Fibroblast of the aortic adventitia (primary cell): ENCODE results near the gene CLSTN2. TPM values are rescaled to one million over a fixed set of nuclear protein-coding genes. Genes with fewer than 3 reads are reported as not detected.

Experiments
- DNase-seq: peaks from one replicate; pipeline ENCODE4 v3.0.0-alpha.2; 2010; ENCODE audit warnings: low read depth
- H3K4me3 ChIP-seq: 2 replicates; pipeline ENCODE4 v1.5.1; 2011; ENCODE audit warnings: low read depth, mild to moderate bottlenecking, control low read depth, low read length, moderate library complexity
- total RNA-seq: library from RNA; depleted of rRNA; stranded (reverse); fragments of >200 nt; gene quantifications from 2 replicates; pipeline ENCODE4 v1.2.3, GENCODE V29; 2012; ENCODE audit warnings: low replicate concordance
- TF ChIP-seq, protein P1 (sequence below): IDR thresholded peaks from 2 replicates; pipeline ENCODE4 v1.5.1; 2011; ENCODE audit warnings: mild to moderate bottlenecking, low read length, control low read depth, inconsistent platforms; ENCODE audit not compliant: insufficient read depth

The CLSTN2 gene
- total RNA-seq, 1 donor = 3.2 TPM

- no peak for DNase-seq
- no peak overlapping the region for H3K4me3 ChIP-seq
- TF ChIP-seq, protein P1, sequence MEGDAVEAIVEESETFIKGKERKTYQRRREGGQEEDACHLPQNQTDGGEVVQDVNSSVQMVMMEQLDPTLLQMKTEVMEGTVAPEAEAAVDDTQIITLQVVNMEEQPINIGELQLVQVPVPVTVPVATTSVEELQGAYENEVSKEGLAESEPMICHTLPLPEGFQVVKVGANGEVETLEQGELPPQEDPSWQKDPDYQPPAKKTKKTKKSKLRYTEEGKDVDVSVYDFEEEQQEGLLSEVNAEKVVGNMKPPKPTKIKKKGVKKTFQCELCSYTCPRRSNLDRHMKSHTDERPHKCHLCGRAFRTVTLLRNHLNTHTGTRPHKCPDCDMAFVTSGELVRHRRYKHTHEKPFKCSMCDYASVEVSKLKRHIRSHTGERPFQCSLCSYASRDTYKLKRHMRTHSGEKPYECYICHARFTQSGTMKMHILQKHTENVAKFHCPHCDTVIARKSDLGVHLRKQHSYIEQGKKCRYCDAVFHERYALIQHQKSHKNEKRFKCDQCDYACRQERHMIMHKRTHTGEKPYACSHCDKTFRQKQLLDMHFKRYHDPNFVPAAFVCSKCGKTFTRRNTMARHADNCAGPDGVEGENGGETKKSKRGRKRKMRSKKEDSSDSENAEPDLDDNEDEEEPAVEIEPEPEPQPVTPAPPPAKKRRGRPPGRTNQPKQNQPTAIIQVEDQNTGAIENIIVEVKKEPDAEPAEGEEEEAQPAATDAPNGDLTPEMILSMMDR = no peak
Observed at GRCh38 chr3:140010391-140010790, 75.4 kb downstream of the CLSTN2 start.

GRCh38 chr3:140011086-140011485 lies 76.1 kb downstream of the CLSTN2 start:
- H3K4me3 ChIP-seq = no peak overlapping the region
- TF ChIP-seq, protein P1 = no peak
- no peak for DNase-seq

GRCh38 chr3:140011611-140012277 lies 76.8 kb downstream of the CLSTN2 start:
- TF ChIP-seq, protein P1 = no peak
- H3K4me3 ChIP-seq = no peak overlapping the region
- DNase-seq = no peak

DNA sequence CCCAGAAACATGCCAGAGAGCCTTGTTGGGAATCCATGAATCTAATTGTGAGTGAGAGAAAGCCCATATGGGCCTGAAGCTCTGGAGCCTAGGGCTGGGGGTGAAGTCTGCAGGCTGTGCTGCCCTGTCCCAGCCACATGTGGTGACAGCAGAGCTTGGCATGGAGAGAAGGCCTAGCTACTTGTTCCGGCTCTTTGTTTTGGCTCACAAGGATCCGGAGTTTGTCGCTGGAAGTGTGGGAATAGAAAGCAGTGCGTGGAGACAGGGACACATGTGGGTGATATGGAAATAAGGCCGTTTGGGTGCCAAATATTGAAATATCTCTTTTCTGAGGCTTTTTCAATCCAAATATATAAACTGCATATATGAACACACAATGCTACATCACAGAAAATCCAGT lies 78.2 kb downstream of the CLSTN2 start:
- no peak for DNase-seq
- H3K4me3 ChIP-seq = no peak overlapping the region
- TF ChIP-seq, protein P1 = no peak

DNA sequence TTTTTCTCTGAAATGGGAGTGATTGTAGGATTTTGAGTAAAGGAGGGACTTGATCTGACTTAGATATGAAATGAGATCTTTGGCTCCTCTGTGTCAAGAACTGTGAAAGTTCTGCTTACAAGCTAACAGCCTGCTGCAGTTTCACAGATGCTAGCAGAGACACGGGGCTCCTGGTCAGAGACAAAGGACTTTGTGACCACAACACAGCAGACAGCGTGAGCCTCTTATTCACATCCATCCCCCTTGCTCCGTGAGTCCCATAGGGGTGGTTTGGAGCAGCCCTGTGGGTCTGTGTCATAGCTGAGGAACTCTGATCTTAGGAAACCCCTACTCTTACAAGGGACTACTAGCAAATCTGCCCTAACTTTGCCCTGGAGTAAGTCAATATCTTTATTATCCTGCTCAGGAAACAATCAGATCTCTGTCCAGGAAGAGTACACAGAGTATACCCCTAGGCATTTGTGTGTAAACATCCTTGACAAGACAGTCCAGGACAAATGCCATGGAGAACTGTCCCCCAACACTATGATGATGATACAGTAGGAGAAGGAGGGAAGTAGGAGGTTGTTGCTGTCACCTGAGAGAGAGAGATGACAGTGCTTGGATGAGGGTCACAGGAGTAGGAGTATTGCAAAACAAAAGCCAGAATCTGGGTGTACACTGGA lies 80.0 kb downstream of the CLSTN2 start:
- TF ChIP-seq, protein P1 = no peak
- no peak overlapping the region for H3K4me3 ChIP-seq
- no peak for DNase-seq

DNA sequence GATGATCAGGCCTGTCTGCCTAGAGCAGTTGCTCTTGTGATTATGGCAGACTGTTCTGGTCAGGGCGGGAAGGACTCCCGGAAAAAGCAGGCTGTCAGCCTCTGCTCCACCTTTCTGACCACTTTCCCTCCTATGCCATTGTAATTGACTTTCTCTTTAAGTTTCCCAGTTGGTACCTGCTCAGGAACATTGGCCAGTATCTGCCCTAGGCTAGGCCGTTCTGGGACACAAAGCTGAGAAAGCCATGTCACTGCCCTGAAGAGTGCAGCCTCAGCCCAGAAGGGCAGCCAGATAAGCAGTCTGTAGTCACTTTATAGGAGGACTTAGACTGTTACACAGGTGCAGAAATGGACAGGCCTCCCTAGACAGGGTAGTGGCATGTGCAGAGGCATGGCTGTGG lies 80.8 kb downstream of the CLSTN2 start:
- H3K4me3 ChIP-seq = no peak overlapping the region
- TF ChIP-seq, protein P1 = no peak
- no peak for DNase-seq
